ENCODE measurements around the gene GUCD1.

Gene GUCD1

GRCh38 chr22:24550028-24550901 is 4.7 kb downstream of the GUCD1 start:
- TF ChIP-seq GATA3 (IDR thresholded peaks at IDR 0.05; ENCODE audit: low read depth, low read length) = no peak
- TF ChIP-seq GATA2 (IDR thresholded peaks at IDR 0.05; ENCODE audit: low read depth, low read length) = no peak

GRCh38 chr22:24548812-24549211 is 6.1 kb downstream of the GUCD1 start:
- no peak for TF ChIP-seq GATA2 (IDR thresholded peaks at IDR 0.05; ENCODE audit: low read depth, low read length)
- no peak for TF ChIP-seq GATA3 (IDR thresholded peaks at IDR 0.05; ENCODE audit: low read depth, low read length)

- TF ChIP-seq GATA3 (IDR thresholded peaks at IDR 0.05; ENCODE audit: low read depth, low read length) (no peak), GATA2 (IDR thresholded peaks at IDR 0.05; ENCODE audit: low read depth, low read length) (no peak)
These were observed 11.2 kb downstream of the GUCD1 start for GRCh38 chr22:24543679-24544243.

GRCh38 chr22:24543185-24543601 is 11.7 kb downstream of the GUCD1 start:
- no peak for TF ChIP-seq GATA3 (IDR thresholded peaks at IDR 0.05; ENCODE audit: low read depth, low read length)
- no peak for TF ChIP-seq GATA2 (IDR thresholded peaks at IDR 0.05; ENCODE audit: low read depth, low read length)

GRCh38 chr22:24542641-24543040 is 12.3 kb downstream of the GUCD1 start:
- TF ChIP-seq GATA3 (IDR thresholded peaks at IDR 0.05; ENCODE audit: low read depth, low read length) (no peak), GATA2 (IDR thresholded peaks at IDR 0.05; ENCODE audit: low read depth, low read length) (no peak)

- TF ChIP-seq GATA2 (IDR thresholded peaks at IDR 0.05; ENCODE audit: low read depth, low read length) = no peak
- TF ChIP-seq GATA3 (IDR thresholded peaks at IDR 0.05; ENCODE audit: low read depth, low read length) = no peak
These were observed 13.0 kb downstream of the GUCD1 start for GRCh38 chr22:24541681-24542515.

GRCh38 chr22:24540470-24540869 is 14.5 kb downstream of the GUCD1 start:
- TF ChIP-seq GATA3 (IDR thresholded peaks at IDR 0.05; ENCODE audit: low read depth, low read length) = no peak
- no peak for TF ChIP-seq GATA2 (IDR thresholded peaks at IDR 0.05; ENCODE audit: low read depth, low read length)

GRCh38 chr22:24536089-24536488 is 18.8 kb downstream of the GUCD1 start:
- TF ChIP-seq GATA2 (IDR thresholded peaks at IDR 0.05; ENCODE audit: low read depth, low read length) = no peak

GRCh38 chr22:24535348-24535747 is 19.6 kb downstream of the GUCD1 start:
- no peak for TF ChIP-seq GATA2 (IDR thresholded peaks at IDR 0.05; ENCODE audit: low read depth, low read length)
- TF ChIP-seq GATA3 (IDR thresholded peaks at IDR 0.05; ENCODE audit: low read depth, low read length) = no peak

- TF ChIP-seq GATA2 (IDR thresholded peaks at IDR 0.05; ENCODE audit: low read depth, low read length) (no peak), GATA3 (IDR thresholded peaks at IDR 0.05; ENCODE audit: low read depth, low read length) (no peak)
These were observed 22.9 kb downstream of the GUCD1 start for GRCh38 chr22:24532075-24532474.

- TF ChIP-seq GATA2 (IDR thresholded peaks at IDR 0.05; ENCODE audit: low read depth, low read length) (no peak), GATA3 (IDR thresholded peaks at IDR 0.05; ENCODE audit: low read depth, low read length) (no peak)
These were observed 25.0 kb downstream of the GUCD1 start for GRCh38 chr22:24529898-24530297.

GRCh38 chr22:24526191-24526590 is 28.7 kb downstream of the GUCD1 start:
- TF ChIP-seq GATA3 (IDR thresholded peaks at IDR 0.05; ENCODE audit: low read depth, low read length) = no peak
- no peak for TF ChIP-seq GATA2 (IDR thresholded peaks at IDR 0.05; ENCODE audit: low read depth, low read length)

- no peak for TF ChIP-seq GATA3 (IDR thresholded peaks at IDR 0.05; ENCODE audit: low read depth, low read length)
- TF ChIP-seq GATA2 (IDR thresholded peaks at IDR 0.05; ENCODE audit: low read depth, low read length) = no peak
These were observed 29.4 kb downstream of the GUCD1 start for GRCh38 chr22:24525416-24526037.

- TF ChIP-seq GATA2 (IDR thresholded peaks at IDR 0.05; ENCODE audit: low read depth, low read length) (peak; percentile 79), GATA3 (IDR thresholded peaks at IDR 0.05; ENCODE audit: low read depth, low read length) (no peak)
These were observed 31.1 kb downstream of the GUCD1 start for GRCh38 chr22:24523873-24524272.

All from SH-SY5Y (cell line).